Gastroesophageal sphincter (tissue), 3 donors: ENCODE measurements around the gene CROCC2.

ENCODE experiments used
- CTCF ChIP-seq, 4 experiments: fragments of 200-600 bp in 2 of 4; fragments of 450-650 bp in 2 of 4; sonication (generic) in 1 of 4; IDR thresholded peaks; one replicate each; pipeline ENCODE4 v1.5.1; 2017 to 2019; ENCODE audit warnings: antibody characterized with exemption in 4 of 4, mild to moderate bottlenecking in 2 of 4, moderate library complexity in 2 of 4
- EP300 ChIP-seq: sonication (generic); formaldehyde crosslinking; IDR thresholded peaks from one replicate; pipeline ENCODE4 v1.6.1; 2017; ENCODE audit warnings: antibody characterized with exemption, mild to moderate bottlenecking
- POLR2A ChIP-seq, 2 donors: fragments of 450-650 bp; IDR thresholded peaks; one replicate each; pipeline ENCODE4 v1.6.1; 2017; ENCODE audit warnings: antibody characterized with exemption in 2 of 2, mild to moderate bottlenecking in 2 of 2, moderate library complexity in 1 of 2

GRCh38 chr2:240858321-240858720, 47.8 kb upstream of the CROCC2 start:
- TF ChIP-seq POLR2A (IDR thresholded peaks at IDR 0.05) (no peak), EP300 (no peak), CTCF (IDR thresholded peaks at IDR 0.05) (no peak)
